SK-N-SH (cell line): Measurements from ENCODE around the gene BAIAP2L2. TPM values are rescaled to one million over a fixed set of nuclear protein-coding genes. Genes with fewer than 3 reads are reported as not detected.
"Not testable (repeated sequence)": the region's sequence is repeated elsewhere in the genome, so short reads cannot be mapped to it uniquely, and the experiment has no call there.

Experiments
- CTCF ChIA-PET: fragments of 300-600, 350-600 bp; formaldehyde crosslinking; extraction: SDS; loops from one replicate; lab custom pipeline; 2021; lab: Yijun Ruan, JAX
- POLR2A ChIA-PET: fragments of 350-600 bp; sonication (Branson Sonifier 250); formaldehyde crosslinking; extraction: SDS; loops from one replicate; lab custom pipeline; 2020; ENCODE audit warnings: antibody characterized with exemption, inconsistent platforms; lab: Yijun Ruan, JAX
- DNase-seq: peaks from one replicate; pipeline ENCODE4 v3.0.0; 2012
- H2AFZ ChIP-seq: fragments of 200-600 bp; sonication (generic); 2 replicates; pipeline ENCODE4 v1.8.1; 2016; ENCODE audit warnings: antibody characterized with exemption, mild to moderate bottlenecking, low read depth
- H3F3A ChIP-seq: fragments of 200-600 bp; sonication (generic); replicated peaks from 2 replicates; pipeline ENCODE3; 2016; ENCODE audit warnings: antibody characterized with exemption, mild to moderate bottlenecking; ENCODE audit not compliant: insufficient read depth
- H3K27ac ChIP-seq, 2 experiments: fragments of 200-500 bp in 1 of 2; fragments of 200-600 bp in 1 of 2; sonication (Bioruptor generic) in 1 of 2; sonication (generic), shearing (Covaris generic) in 1 of 2; 2 replicates each; pipeline versions ENCODE4 v1.5.1 to v1.6.1; 2014 to 2016; ENCODE audit warnings: low read depth in 2 of 2, inconsistent platforms in 1 of 2, low read length in 1 of 2, mild to moderate bottlenecking in 1 of 2, mixed read lengths in 1 of 2
- H3K27me3 ChIP-seq: fragments of 200-600 bp; sonication (generic), shearing (Covaris generic); 2 replicates; pipeline ENCODE4 v1.6.1; 2016; ENCODE audit warnings: mixed run types; ENCODE audit not compliant: insufficient read depth
- H3K36me3 ChIP-seq, 2 experiments: fragments of 200-500 bp in 1 of 2; fragments of 200-600 bp in 1 of 2; sonication (Bioruptor generic) in 1 of 2; sonication (generic) in 1 of 2; replicated peaks in 1 of 2; 2 replicates each; pipeline versions ENCODE3 to v1.5.1; 2014 to 2016; ENCODE audit warnings: low read length in 1 of 2, mild to moderate bottlenecking in 1 of 2; ENCODE audit not compliant: insufficient read depth in 2 of 2, control insufficient read depth in 1 of 2
- H3K4me1 ChIP-seq, 2 experiments: fragments of 200-500 bp in 1 of 2; fragments of 200-600 bp in 1 of 2; sonication (Bioruptor generic) in 1 of 2; sonication (generic), shearing (Covaris generic) in 1 of 2; 2 replicates each; pipeline versions ENCODE4 v1.5.1 to v1.6.1; 2014 to 2016; ENCODE audit warnings: low read depth in 1 of 2, low read length in 1 of 2, mixed run types in 1 of 2; ENCODE audit not compliant: insufficient read depth in 2 of 2, control insufficient read depth in 1 of 2
- H3K4me2 ChIP-seq: fragments of 200-600 bp; sonication (generic), shearing (Covaris generic); 2 replicates; pipeline ENCODE4 v1.6.1; 2017; ENCODE audit warnings: mixed run types
- H3K4me3 ChIP-seq, 2 experiments: fragments of 200-500 bp in 1 of 2; fragments of 200-600 bp in 1 of 2; sonication (Bioruptor generic) in 1 of 2; sonication (generic), shearing (Covaris generic) in 1 of 2; 2 replicates each; pipeline versions ENCODE4 v1.5.1 to v1.8.1; 2014 to 2016; ENCODE audit warnings: low read depth in 2 of 2, inconsistent platforms in 1 of 2, low read length in 1 of 2, mild to moderate bottlenecking in 1 of 2, mixed read lengths in 1 of 2, moderate library complexity in 1 of 2
- H3K79me2 ChIP-seq: fragments of 200-600 bp; sonication (generic); 2 replicates; pipeline ENCODE4 v1.8.1; 2017; ENCODE audit warnings: mild to moderate bottlenecking; ENCODE audit not compliant: insufficient read depth
- H3K9ac ChIP-seq: fragments of 200-600 bp; sonication (generic); 2 replicates; pipeline ENCODE4 v1.6.1; 2017; ENCODE audit warnings: mixed run types
- H3K9me2 ChIP-seq: fragments of 200-600 bp; sonication (generic); 2 replicates; pipeline ENCODE4 v1.6.1; 2017; ENCODE audit warnings: mixed run types
- H3K9me3 ChIP-seq: fragments of 200-600 bp; sonication (generic); 2 replicates; pipeline ENCODE4 v1.6.1; 2017; ENCODE audit warnings: mixed run types, mild to moderate bottlenecking, moderate library complexity
- H4K20me1 ChIP-seq: fragments of 200-600 bp; sonication (generic); 2 replicates; pipeline ENCODE4 v1.6.1; 2017; ENCODE audit warnings: mild to moderate bottlenecking, mixed run types; ENCODE audit not compliant: insufficient read depth
- GABPA ChIP-seq: IDR thresholded peaks from 2 replicates; pipeline ENCODE4 v1.4.0; 2012; ENCODE audit warnings: low read depth, mild to moderate bottlenecking
- GATA2 ChIP-seq: sonication (generic); formaldehyde crosslinking; IDR thresholded peaks from 2 replicates; pipeline ENCODE4 v1.5.0; 2020; ENCODE audit warnings: mild to moderate bottlenecking, missing genetic modification reagents
- MEF2A ChIP-seq: IDR thresholded peaks from 2 replicates; pipeline ENCODE4 v1.4.0; 2012; ENCODE audit warnings: low read depth, borderline replicate concordance
- WGBS: methylation state at CpG from one replicate; pipeline ENCODE4 v1.1.6; 2017; ENCODE audit warnings: low lambda C conversion rate; 5-methylcytosine and 5-hydroxymethylcytosine counted together
- polyA plus RNA-seq, 3 experiments: library from polyadenylated mRNA; depleted of rRNA; stranded (reverse); fragments of >200 nt; gene quantifications; 2 replicates each; pipeline ENCODE4 v1.2.3, GENCODE V29; 2012
- TF ChIP-seq, protein P1 (sequence below): fragments of 150-350 bp; IDR thresholded peaks from 2 replicates; pipeline ENCODE4 v1.6.1; 2017; ENCODE audit warnings: antibody characterized with exemption, low read length, low read depth, borderline replicate concordance

BAIAP2L2 gene, protein sequence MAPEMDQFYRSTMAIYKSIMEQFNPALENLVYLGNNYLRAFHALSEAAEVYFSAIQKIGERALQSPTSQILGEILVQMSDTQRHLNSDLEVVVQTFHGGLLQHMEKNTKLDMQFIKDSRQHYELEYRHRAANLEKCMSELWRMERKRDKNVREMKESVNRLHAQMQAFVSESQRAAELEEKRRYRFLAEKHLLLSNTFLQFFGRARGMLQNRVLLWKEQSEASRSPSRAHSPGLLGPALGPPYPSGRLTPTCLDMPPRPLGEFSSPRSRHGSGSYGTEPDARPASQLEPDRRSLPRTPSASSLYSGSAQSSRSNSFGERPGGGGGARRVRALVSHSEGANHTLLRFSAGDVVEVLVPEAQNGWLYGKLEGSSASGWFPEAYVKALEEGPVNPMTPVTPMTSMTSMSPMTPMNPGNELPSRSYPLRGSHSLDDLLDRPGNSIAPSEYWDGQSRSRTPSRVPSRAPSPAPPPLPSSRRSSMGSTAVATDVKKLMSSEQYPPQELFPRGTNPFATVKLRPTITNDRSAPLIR
- 0.13 and 0.16 TPM in 2 replicates for polyA plus RNA-seq (2012; rRNA removed)
- polyA plus RNA-seq (2012; cell fraction: cytosol; rRNA removed): 0.03 and 0.05 TPM in 2 replicates
- 1.4 and 2.6 TPM in 2 replicates for polyA plus RNA-seq (2012; cell fraction: nucleus; rRNA removed)

DNA sequence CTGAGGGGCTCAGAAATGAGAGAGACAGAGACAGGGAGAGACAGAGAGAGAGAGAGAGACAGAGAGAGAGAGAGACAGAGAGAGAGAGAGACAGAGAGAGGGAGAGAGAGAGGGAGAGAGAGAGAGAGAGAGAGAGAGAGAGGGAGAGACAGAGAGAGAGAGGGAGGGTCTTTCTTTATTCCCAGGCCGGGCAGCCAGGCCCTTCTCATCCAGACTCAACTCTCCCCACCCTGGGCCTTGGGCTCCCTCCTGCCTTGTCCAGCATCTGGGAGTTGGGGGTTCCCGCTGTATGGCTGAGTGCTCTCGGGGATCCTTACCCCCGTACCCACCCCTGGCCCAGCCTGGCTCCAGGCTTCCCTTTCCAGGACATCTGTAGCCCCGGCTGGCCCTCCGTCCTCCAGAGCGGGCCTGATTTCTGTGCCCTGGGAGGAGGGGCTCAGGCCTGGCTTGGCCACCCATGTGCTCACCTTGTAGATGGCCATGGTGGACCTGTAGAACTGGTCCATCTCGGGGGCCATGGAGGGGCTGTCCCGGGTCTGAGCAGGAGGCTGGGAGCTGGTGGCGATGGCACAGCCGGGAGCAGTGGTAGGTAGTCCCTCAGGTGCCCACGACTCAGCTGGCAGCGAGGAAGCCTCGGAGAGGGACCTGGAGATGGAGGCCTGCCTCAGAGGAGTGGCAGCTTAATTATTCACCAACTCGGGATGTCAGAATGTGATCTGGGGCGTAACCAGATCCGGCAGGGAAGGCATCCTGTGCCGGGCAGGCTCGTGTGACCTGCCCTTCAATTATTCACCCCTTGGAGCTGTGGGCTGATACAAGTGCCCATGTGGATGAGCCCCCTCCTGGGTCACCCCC is at the start of gene BAIAP2L2:
Gene BAIAP2L2, minus strand, starts transcription at position 677 of the 855 bp plus-strand sequence. Its CDS starts 159 bp downstream, at position 518.
- no peaks in the 10 kb centered on the region for H3K79me2 ChIP-seq
- no peak within 1 kb of the TSS for H3K27ac ChIP-seq
- no peak within 1 kb of the TSS for H3K4me2 ChIP-seq
- no peak within 1 kb of the TSS for H2AFZ ChIP-seq
- WGBS: no CpG with 5 or more reads among the region's 19 CpGs
- H3K36me3 ChIP-seq: no peaks in the 10 kb centered on the region
- H3K9me3 ChIP-seq: no peaks in the 10 kb centered on the region
- no peak within 1 kb of the TSS for H3K9ac ChIP-seq
- CTCF ChIA-PET: interaction anchor here (1.3 kb wide), 1 partner anchor 10 kb away, joined by 4 read pairs; no protein-coding TSS in a partner anchor
- POLR2A ChIA-PET: no interaction called here
- no peak for TF ChIP-seq GATA2 (CRISPR knock-in tag)
- TF ChIP-seq, protein P1, sequence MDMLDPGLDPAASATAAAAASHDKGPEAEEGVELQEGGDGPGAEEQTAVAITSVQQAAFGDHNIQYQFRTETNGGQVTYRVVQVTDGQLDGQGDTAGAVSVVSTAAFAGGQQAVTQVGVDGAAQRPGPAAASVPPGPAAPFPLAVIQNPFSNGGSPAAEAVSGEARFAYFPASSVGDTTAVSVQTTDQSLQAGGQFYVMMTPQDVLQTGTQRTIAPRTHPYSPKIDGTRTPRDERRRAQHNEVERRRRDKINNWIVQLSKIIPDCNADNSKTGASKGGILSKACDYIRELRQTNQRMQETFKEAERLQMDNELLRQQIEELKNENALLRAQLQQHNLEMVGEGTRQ: no peak
- no peak for TF ChIP-seq MEF2A
- no peaks in the 10 kb centered on the region for H3K9me2 ChIP-seq
- DNase-seq: no peak
- H3K4me1 ChIP-seq: no peaks in the 10 kb centered on the region; a peak in 1 of 4 replicates
- H3F3A ChIP-seq: no peaks in the 10 kb centered on the region
- H4K20me1 ChIP-seq: no peaks in the 10 kb centered on the region
- no peaks in the 10 kb centered on the region for H3K27me3 ChIP-seq
- no peak within 1 kb of the TSS for H3K4me3 ChIP-seq

DNA sequence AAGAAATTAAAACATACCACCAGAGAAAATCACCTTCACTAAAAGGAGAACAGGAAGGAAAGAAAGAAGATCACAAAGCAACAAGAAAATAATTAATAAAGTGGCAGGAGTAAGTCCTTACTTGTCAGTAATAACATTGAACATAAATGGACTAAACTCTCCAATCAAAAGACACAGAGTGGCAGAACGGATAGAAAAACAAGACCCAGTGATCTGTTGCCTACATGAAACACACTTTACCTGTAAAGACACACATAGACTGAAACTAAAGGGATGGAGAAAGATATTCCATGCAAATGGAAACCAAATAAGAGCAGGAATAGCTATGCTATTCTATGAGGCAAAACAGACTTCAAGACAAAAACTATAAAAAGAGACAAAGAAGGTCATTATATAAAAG is 45.2 kb upstream of the BAIAP2L2 start:
- CTCF ChIA-PET: no interaction called here
- Histone ChIP-seq H3K9me3 (no peaks in the 10 kb centered on the region), H4K20me1 (no peaks in the 10 kb centered on the region), H3K9me2 (no peaks in the 10 kb centered on the region), H2AFZ (no peak overlapping the region), H3K79me2 (no peaks in the 10 kb centered on the region), H3K27me3 (no peaks in the 10 kb centered on the region), H3K36me3 (no peaks in the 10 kb centered on the region), H3K4me3 (no peak overlapping the region)
- 81% methylated on average over 1 of the region's 1 CpG for WGBS
- no peak for DNase-seq
- TF ChIP-seq GABPA: no peak
- TF ChIP-seq, all 33 proteins: peak for 0
- Histone ChIP-seq H3K9ac (no peak overlapping the region), H3K4me1 (no peaks in the 10 kb centered on the region; a peak in 1 of 4 replicates), H3K27ac (no peak overlapping the region), H3F3A (no peaks in the 10 kb centered on the region), H3K4me2 (no peak overlapping the region)
- POLR2A ChIA-PET: no interaction called here

DNA sequence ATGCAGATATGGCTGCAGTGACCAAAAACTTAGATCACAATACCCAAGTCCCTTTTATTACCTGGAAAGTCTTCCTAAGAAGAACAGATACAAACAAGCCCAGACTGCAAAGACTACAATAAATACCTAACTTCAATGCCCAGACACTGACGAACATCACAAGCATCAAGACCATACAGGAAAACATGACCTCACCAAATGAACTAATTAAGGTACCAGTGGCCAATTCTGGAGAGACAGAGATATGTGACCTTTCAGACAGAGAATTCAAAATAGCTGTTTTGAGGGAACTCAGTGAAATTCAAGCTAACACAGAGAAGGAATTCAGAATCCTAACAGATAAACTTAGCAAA is 44.1 kb upstream of the BAIAP2L2 start:
- H3K4me1 ChIP-seq, H3K9me2 ChIP-seq, H3K79me2 ChIP-seq, H3K27me3 ChIP-seq, H3F3A ChIP-seq, H3K4me3 ChIP-seq, H3K9ac ChIP-seq, H3K27ac ChIP-seq, H3K4me2 ChIP-seq, DNase-seq, H3K9me3 ChIP-seq, H4K20me1 ChIP-seq, H2AFZ ChIP-seq, H3K36me3 ChIP-seq, POLR2A ChIA-PET: not testable (repeated sequence)
- 71% methylated on average over 1 of the region's 1 CpG for WGBS
- CTCF ChIA-PET: interaction anchor here (1.2 kb wide), 1 partner anchor 52 kb away, joined by 3 read pairs; no protein-coding TSS in a partner anchor
